Neuron (in vitro differentiated cells): ENCODE measurements around the gene FARSA.
"Not testable (repeated sequence)": the region's sequence is repeated elsewhere in the genome, so short reads cannot be mapped to it uniquely, and the experiment has no call there.

ENCODE experiments used
- H2AFZ ChIP-seq: one replicate; pipeline ENCODE4 v1.6.1; 2013; ENCODE audit warnings: low read depth, mild to moderate bottlenecking, inconsistent platforms, low read length, moderate library complexity
- H3K27me3 ChIP-seq: one replicate; pipeline ENCODE4 v1.6.1; 2013; ENCODE audit warnings: low read length; ENCODE audit not compliant: insufficient read depth
- H3K36me3 ChIP-seq: one replicate; pipeline ENCODE4 v1.6.1; 2013; ENCODE audit warnings: low read length; ENCODE audit not compliant: insufficient read depth
- H3K4me1 ChIP-seq: one replicate; pipeline ENCODE4 v1.6.1; 2013; ENCODE audit warnings: low read length; ENCODE audit not compliant: insufficient read depth
- H3K4me3 ChIP-seq: 2 replicates; pipeline ENCODE4 v1.5.1; 2013; ENCODE audit warnings: mild to moderate bottlenecking, low read length, moderate library complexity
- H3K9me3 ChIP-seq: one replicate; pipeline ENCODE4 v1.6.1; 2013; ENCODE audit warnings: low read length

The FARSA gene

GRCh38 chr19:12915860-12916259, 17.7 kb downstream of the FARSA start:
- H3K9me3 ChIP-seq, H2AFZ ChIP-seq, H3K27me3 ChIP-seq, H3K4me3 ChIP-seq, H3K36me3 ChIP-seq: not testable (repeated sequence)
- H3K4me1 ChIP-seq, result peaks cover 18% of the 10 kb centered on the region

- no peak overlapping the region for H3K4me3 ChIP-seq
- peaks cover 3% of the 10 kb centered on the region for H3K36me3 ChIP-seq
- peaks cover 20% of the 10 kb centered on the region for H3K4me1 ChIP-seq
- no peaks in the 10 kb centered on the region for H3K27me3 ChIP-seq
- no peak overlapping the region for H2AFZ ChIP-seq
- H3K9me3 ChIP-seq, result no peaks in the 10 kb centered on the region
These were observed 19.4 kb downstream of the FARSA start for GRCh38 chr19:12913851-12914690.

GRCh38 chr19:12913011-12913561, 20.4 kb downstream of the FARSA start:
- Histone ChIP-seq H3K4me1 (peaks cover 26% of the 10 kb centered on the region), H3K4me3 (no peak overlapping the region), H3K9me3 (no peaks in the 10 kb centered on the region), H3K36me3 (peaks cover 3% of the 10 kb centered on the region), H2AFZ (no peak overlapping the region), H3K27me3 (no peaks in the 10 kb centered on the region)

DNA sequence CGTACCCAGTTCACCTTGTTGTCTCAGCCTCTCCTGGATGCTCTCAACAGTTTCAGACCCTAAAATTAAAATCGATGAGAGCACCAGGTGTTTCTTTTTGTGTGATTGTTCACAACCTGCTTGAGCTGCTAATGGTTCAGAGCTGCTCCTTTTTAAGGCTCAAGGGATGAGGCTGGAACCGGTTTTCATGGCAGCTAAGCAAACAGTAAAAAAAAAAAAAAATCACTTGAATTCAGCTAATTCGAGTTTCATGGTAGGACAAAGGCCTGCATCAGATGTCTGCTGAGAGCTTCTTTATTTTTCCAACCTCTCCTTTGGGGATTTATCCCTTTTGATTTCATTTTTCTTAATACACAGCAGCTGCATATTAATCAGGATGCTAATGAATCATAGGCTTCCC, 20.9 kb downstream of the FARSA start:
- peaks cover 3% of the 10 kb centered on the region for H3K36me3 ChIP-seq
- no peaks in the 10 kb centered on the region for H3K9me3 ChIP-seq
- H3K4me1 ChIP-seq, result peaks cover 26% of the 10 kb centered on the region
- H2AFZ ChIP-seq, result no peak overlapping the region
- H3K27me3 ChIP-seq, result no peaks in the 10 kb centered on the region
- H3K4me3 ChIP-seq, result no peak overlapping the region

DNA sequence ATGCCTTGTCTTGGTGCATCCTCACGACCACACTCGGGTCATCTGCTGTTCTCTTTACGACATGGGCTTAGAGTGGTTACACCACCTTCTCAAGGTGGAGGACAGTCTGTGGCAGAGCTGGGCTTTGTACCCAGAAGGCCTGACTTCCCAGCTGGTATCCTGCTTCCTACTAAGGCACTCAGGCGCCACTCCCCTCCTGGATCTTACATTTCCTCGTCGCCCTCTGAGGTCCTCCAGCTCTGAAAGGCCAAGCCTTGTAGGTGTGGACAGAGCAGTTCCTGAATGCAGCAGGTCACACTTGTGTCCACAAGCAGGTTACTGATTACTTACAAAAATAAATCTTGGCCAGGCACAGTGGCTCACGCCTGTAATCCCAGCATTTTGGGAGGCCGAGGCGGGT, 26.3 kb downstream of the FARSA start:
- no peak overlapping the region for H2AFZ ChIP-seq
- peaks cover 9% of the 10 kb centered on the region for H3K4me1 ChIP-seq
- no peaks in the 10 kb centered on the region for H3K27me3 ChIP-seq
- no peaks in the 10 kb centered on the region for H3K9me3 ChIP-seq
- H3K36me3 ChIP-seq, result no peaks in the 10 kb centered on the region
- H3K4me3 ChIP-seq, result no peak overlapping the region

- Histone ChIP-seq H2AFZ (no peak overlapping the region), H3K4me1 (no peaks in the 10 kb centered on the region), H3K36me3 (peaks cover 29% of the 10 kb centered on the region)
These were observed 33.5 kb downstream of the FARSA start for GRCh38 chr19:12899891-12900518.

DNA sequence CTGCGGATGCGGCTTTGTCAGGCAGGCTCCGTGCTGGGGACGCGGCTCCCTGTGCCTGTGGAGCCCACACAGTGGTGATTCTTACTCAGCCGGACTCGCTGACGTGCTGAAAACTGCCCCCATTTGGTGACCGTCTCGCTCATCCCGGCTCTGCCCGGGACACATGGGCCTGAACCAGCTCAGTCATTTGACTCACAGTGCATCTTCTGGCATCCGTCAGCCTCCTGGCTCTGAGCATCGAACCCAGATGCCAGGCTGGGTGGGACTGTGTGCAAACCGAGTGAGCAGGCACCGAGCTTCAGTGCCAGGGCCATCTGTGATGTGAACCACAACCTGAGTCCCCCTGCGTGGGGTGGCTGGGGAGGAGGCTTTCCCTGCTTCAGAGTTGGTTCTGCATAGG, 37.1 kb downstream of the FARSA start:
- H3K4me1 ChIP-seq, result peaks cover 6% of the 10 kb centered on the region
- H3K27me3 ChIP-seq, result no peaks in the 10 kb centered on the region
- H3K36me3 ChIP-seq, result peaks cover 42% of the 10 kb centered on the region
- H3K9me3 ChIP-seq, result no peaks in the 10 kb centered on the region
- H3K4me3 ChIP-seq, result no peak overlapping the region
- no peak overlapping the region for H2AFZ ChIP-seq

More at GRCh38 chr19:12899891-12900518, 33.5 kb downstream of the FARSA start:
- H3K4me3 ChIP-seq, result no peak overlapping the region
- H3K9me3 ChIP-seq, result no peaks in the 10 kb centered on the region
- no peaks in the 10 kb centered on the region for H3K27me3 ChIP-seq

GRCh38 chr19:12893582-12893981, 39.9 kb downstream of the FARSA start:
- H3K9me3 ChIP-seq, result no peaks in the 10 kb centered on the region

DNA sequence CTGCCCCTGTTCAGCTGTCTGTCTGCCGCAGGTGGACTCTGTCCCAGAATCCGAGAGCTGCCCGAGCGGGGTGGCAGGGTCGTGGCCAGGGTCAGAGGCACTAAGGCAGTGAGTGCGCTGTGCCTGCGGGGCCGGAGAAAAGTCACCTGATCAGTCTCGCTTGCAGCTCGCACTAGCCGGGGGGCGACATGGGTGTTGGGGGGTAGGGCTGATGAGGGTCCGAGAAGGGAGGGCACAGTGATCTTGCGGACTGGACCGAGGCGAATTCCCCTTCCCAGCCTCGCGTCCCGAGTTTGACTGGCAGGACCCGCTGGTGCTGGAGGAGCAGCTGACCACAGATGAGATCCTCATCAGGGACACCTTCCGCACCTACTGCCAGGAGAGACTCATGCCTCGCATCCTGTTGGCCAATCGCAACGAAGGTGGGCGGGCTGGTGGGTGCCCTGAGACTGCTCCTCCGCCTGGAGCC, 41.9 kb downstream of the FARSA start:
- H3K27me3 ChIP-seq, result peaks cover 17% of the 10 kb centered on the region
- H2AFZ ChIP-seq, result peak overlapping the region; percentile 43
- H3K9me3 ChIP-seq, result no peaks in the 10 kb centered on the region
- peak overlapping the region; percentile 64 for H3K4me3 ChIP-seq
- peaks cover 8% of the 10 kb centered on the region for H3K4me1 ChIP-seq
- peaks cover 22% of the 10 kb centered on the region for H3K36me3 ChIP-seq

More at GRCh38 chr19:12893582-12893981, 39.9 kb downstream of the FARSA start:
- Histone ChIP-seq H3K4me3 (no peak overlapping the region), H3K4me1 (peaks cover 8% of the 10 kb centered on the region), H2AFZ (no peak overlapping the region), H3K27me3 (peaks cover 2% of the 10 kb centered on the region), H3K36me3 (peaks cover 36% of the 10 kb centered on the region)

GRCh38 chr19:12890787-12891552, 42.5 kb downstream of the FARSA start, which contains the start of gene GCDH:
Gene GCDH (plus strand): TSS chr19:12891160. CDS start chr19:12891305, 145 bp downstream.
- Histone ChIP-seq H3K4me3 (peak within 1 kb of the TSS; percentile 64), H3K9me3 (no peaks in the 10 kb centered on the region), H3K36me3 (peaks cover 16% of the 10 kb centered on the region), H3K4me1 (peaks cover 8% of the 10 kb centered on the region), H3K27me3 (peaks cover 23% of the 10 kb centered on the region), H2AFZ (peak within 1 kb of the TSS; percentile 43)

GRCh38 chr19:12890299-12890786, 43.2 kb downstream of the FARSA start:
- H2AFZ ChIP-seq, result peak overlapping the region; percentile 17
- peak overlapping the region; percentile 45 for H3K4me3 ChIP-seq
- H3K4me1 ChIP-seq, H3K9me3 ChIP-seq: not testable (repeated sequence)
- peaks cover 14% of the 10 kb centered on the region for H3K36me3 ChIP-seq
- H3K27me3 ChIP-seq, result peaks cover 28% of the 10 kb centered on the region

GRCh38 chr19:12888006-12888603, 45.4 kb downstream of the FARSA start:
- H3K4me3 ChIP-seq, result no peak overlapping the region
- peaks cover under 1% of the 10 kb centered on the region for H3K36me3 ChIP-seq
- peaks cover 8% of the 10 kb centered on the region for H3K4me1 ChIP-seq
- no peak overlapping the region for H2AFZ ChIP-seq
- peaks cover 19% of the 10 kb centered on the region for H3K9me3 ChIP-seq
- peaks cover 45% of the 10 kb centered on the region for H3K27me3 ChIP-seq
